Psoas muscle (tissue), 8 donors: ENCODE measurements around the gene NRSN1. TPM values are rescaled to one million over a fixed set of nuclear protein-coding genes. Genes with fewer than 3 reads are reported as not detected.

Experiments
- ATAC-seq, 4 donors: fragments of 200-7000 bp; cut with Tn5 transposase; one replicate each; pipeline ENCODE4 v1.9.1; 2020; ENCODE audit warnings: moderate library complexity in 3 of 4, mild to moderate bottlenecking in 2 of 4
- DNase-seq, 2 donors: peaks; one replicate each; pipeline ENCODE4 v3.0.0-alpha.2; 2020
- H3K27ac ChIP-seq: fragments of 200-600 bp; one replicate; pipeline ENCODE4 v1.8.0; 2022
- H3K27me3 ChIP-seq, 3 donors: fragments of 200-600 bp in 1 of 3; one replicate each; pipeline versions ENCODE4 v1.6.1 to v1.8.0; 2013 to 2022; ENCODE audit warnings: low read length in 2 of 3, mild to moderate bottlenecking in 2 of 3, moderate library complexity in 1 of 3; ENCODE audit not compliant: insufficient read depth in 3 of 3
- H3K36me3 ChIP-seq, 2 donors: fragments of 200-600 bp in 1 of 2; one replicate each; pipeline versions ENCODE4 v1.6.1 to v1.8.0; 2013 to 2022; ENCODE audit warnings: low read depth in 1 of 2, mild to moderate bottlenecking in 1 of 2, moderate library complexity in 1 of 2; ENCODE audit not compliant: insufficient read depth in 1 of 2
- H3K4me1 ChIP-seq: fragments of 200-600 bp; one replicate; pipeline ENCODE4 v1.8.0; 2022
- H3K4me3 ChIP-seq: fragments of 200-600 bp; one replicate; pipeline ENCODE4 v1.8.0; 2022; ENCODE audit warnings: mild to moderate bottlenecking
- H3K9me3 ChIP-seq: fragments of 200-600 bp; one replicate; pipeline ENCODE4 v1.8.0; 2022
- WGBS, 3 donors: extraction: QIAGEN DNeasy Blood & Tissue Kit; methylation state at CpG; one replicate each; pipeline versions ENCODE4 v1.1.6 to v1.1.7; 2013; 5-methylcytosine and 5-hydroxymethylcytosine counted together
- intact Hi-C, 2 donors: fragments of 100-400 bp; cut with DNase I; formaldehyde crosslinking; loops; one replicate each; pipeline versions ENCODE4 v1.11.0 to v1.14.2; 2022
- long read RNA-seq, 2 donors: library from polyadenylated mRNA; unstranded; transcript quantifications; one replicate each; pipeline ENCODE4 v2.0.0, GENCODE V29; 2021
- polyA plus RNA-seq, 3 donors: library from polyadenylated mRNA; stranded (reverse); fragments of 200-250 nt; gene quantifications; one replicate each; pipeline ENCODE4 v1.2.3, GENCODE V29; 2013
- total RNA-seq, 4 donors: library from RNA; stranded (reverse); fragmentation: NEBNext Ultra II Directional in 2 of 4; extraction: Animal tissue kit (Norgen Biotek cat#: 25700) in 2 of 4; gene quantifications; one replicate each; pipeline versions ENCODE4 v1.2.1 to v1.2.4, GENCODE V29; 2021 to 2023
- TF ChIP-seq, protein P1 (sequence below): fragments of 200-600 bp; IDR thresholded peaks from one replicate; pipeline ENCODE4 v1.8.0; 2022; ENCODE audit warnings: antibody characterized with exemption
- donor health status: healthy with polysubstance abuse.
- donor health status: DM: no; HTN: no; CAD: no; lungs with moderate emphysema.
- donor health status: Bipolar disorder and iron deficiency.
- donor health status: healthy.
- donor health status: DM: yes; HTN: yes; CAD: no.
- donor health status: DM: no; HTN: no; CAD: no.
- donor health status: DM: no; HTN: no; CAD: no.
- donor health status: DM: yes; HTN: yes; CAD: no.

The NRSN1 gene, protein sequence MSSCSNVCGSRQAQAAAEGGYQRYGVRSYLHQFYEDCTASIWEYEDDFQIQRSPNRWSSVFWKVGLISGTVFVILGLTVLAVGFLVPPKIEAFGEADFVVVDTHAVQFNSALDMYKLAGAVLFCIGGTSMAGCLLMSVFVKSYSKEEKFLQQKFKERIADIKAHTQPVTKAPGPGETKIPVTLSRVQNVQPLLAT
- total RNA-seq (not detected), polyA plus RNA-seq (under 1 TPM in 1 of 3 donors, not detected in 2; 0.05 TPM)
- long read RNA-seq, donor 1, result 0 reads
- long read RNA-seq, donor 2, result 0 reads

DNA sequence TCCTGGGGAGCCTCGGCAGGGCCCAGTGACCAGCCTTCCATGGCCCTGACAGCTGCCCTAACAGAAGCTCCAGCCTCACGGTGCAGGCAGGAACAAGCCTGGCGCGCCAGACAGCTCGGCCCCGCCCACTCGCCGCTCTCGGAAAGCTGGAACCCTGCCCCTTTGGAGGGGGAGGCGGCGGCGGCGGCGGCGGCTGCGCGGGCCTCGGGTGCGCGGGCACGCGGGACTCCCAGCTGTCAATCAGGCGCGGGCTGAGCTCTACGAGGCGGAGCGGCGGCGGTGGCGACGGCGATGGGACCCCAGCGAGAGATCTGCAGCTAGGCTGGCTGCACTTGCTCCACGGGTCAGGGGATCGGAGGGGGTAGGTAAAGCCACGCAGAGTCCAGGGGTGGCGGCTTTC lies at the start of gene NRSN1:
TSS of gene NRSN1 (plus strand) at position 236 of the 400 bp plus-strand sequence. CDS start 8,113 bp downstream, outside the sequence.
- Histone ChIP-seq H3K27ac (no peak within 1 kb of the TSS), H3K27me3 (peaks cover 4 to 8% (median 5%) of the 10 kb centered on the region in 3 donors), H3K4me1 (no peaks in the 10 kb centered on the region), H3K4me3 (no peak within 1 kb of the TSS), H3K36me3 (no peaks in the 10 kb centered on the region), H3K9me3 (no peaks in the 10 kb centered on the region)
- 0 to 3% (median 1%) methylated on average over 20 to 37 of the region's 37 CpGs for WGBS, 3 donors
- no peak for DNase-seq
- TF ChIP-seq, protein P1, sequence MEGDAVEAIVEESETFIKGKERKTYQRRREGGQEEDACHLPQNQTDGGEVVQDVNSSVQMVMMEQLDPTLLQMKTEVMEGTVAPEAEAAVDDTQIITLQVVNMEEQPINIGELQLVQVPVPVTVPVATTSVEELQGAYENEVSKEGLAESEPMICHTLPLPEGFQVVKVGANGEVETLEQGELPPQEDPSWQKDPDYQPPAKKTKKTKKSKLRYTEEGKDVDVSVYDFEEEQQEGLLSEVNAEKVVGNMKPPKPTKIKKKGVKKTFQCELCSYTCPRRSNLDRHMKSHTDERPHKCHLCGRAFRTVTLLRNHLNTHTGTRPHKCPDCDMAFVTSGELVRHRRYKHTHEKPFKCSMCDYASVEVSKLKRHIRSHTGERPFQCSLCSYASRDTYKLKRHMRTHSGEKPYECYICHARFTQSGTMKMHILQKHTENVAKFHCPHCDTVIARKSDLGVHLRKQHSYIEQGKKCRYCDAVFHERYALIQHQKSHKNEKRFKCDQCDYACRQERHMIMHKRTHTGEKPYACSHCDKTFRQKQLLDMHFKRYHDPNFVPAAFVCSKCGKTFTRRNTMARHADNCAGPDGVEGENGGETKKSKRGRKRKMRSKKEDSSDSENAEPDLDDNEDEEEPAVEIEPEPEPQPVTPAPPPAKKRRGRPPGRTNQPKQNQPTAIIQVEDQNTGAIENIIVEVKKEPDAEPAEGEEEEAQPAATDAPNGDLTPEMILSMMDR, result no peak
- intact Hi-C loops, result no loop called here
- no peak for ATAC-seq

DNA sequence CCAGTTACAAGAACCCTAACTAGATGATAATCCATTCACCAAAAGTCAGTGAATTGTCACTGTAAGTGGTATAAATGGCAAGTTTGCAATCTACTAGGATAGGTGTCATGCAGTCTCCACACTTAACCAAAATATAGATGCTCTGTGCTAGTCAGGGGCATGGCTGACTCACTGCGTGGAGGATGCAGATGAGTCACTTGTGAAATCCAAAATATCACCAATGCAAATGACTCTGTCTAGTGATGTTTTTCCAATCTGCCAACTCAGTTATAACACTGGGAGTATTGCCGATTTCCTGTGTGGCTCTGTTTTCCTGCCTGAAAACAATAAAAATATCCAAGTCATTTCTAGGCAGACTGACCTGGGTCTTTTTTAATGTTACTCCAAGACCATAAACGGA lies 47.8 kb upstream of the NRSN1 start:
- TF ChIP-seq, protein P1, result no peak
- H3K27ac ChIP-seq, result no peak overlapping the region
- H3K9me3 ChIP-seq, result no peaks in the 10 kb centered on the region
- WGBS, 3 donors, result 71 to 76% (median 74%) methylated on average over 3 of the region's 3 CpGs
- DNase-seq (no peak), ATAC-seq (no peak)
- no peaks in the 10 kb centered on the region for H3K36me3 ChIP-seq
- intact Hi-C loops, result no loop called here
- no peak overlapping the region for H3K4me3 ChIP-seq
- H3K4me1 ChIP-seq, result no peaks in the 10 kb centered on the region
- H3K27me3 ChIP-seq, result no peaks in the 10 kb centered on the region

- no peak for DNase-seq
- WGBS, 3 donors, result 78 to 83% (median 82%) methylated on average over 2 of the region's 2 CpGs
- Histone ChIP-seq H3K27me3 (no peaks in the 10 kb centered on the region), H3K36me3 (no peaks in the 10 kb centered on the region), H3K9me3 (no peaks in the 10 kb centered on the region), H3K4me3 (no peak overlapping the region), H3K4me1 (no peaks in the 10 kb centered on the region), H3K27ac (no peak overlapping the region)
- TF ChIP-seq, protein P1, result no peak
- intact Hi-C loops, result no loop called here
- ATAC-seq, result no peak
Observed at GRCh38 chr6:24079076-24079475, 46.9 kb upstream of the NRSN1 start.

GRCh38 chr6:24080711-24081110 lies 45.3 kb upstream of the NRSN1 start:
- no peaks in the 10 kb centered on the region for H3K27me3 ChIP-seq
- no peaks in the 10 kb centered on the region for H3K36me3 ChIP-seq
- TF ChIP-seq, protein P1, result no peak
- 31 to 51% (median 49%) methylated on average over 1 of the region's 1 CpG for WGBS, 3 donors
- H3K4me1 ChIP-seq, result no peaks in the 10 kb centered on the region
- H3K27ac ChIP-seq, result no peak overlapping the region
- H3K4me3 ChIP-seq, result no peak overlapping the region
- H3K9me3 ChIP-seq, result no peaks in the 10 kb centered on the region
- ATAC-seq, result no peak
- no peak for DNase-seq
- intact Hi-C loops, result no loop called here

- ATAC-seq (no peak), DNase-seq (no peak)
- Histone ChIP-seq H3K4me3 (no peak overlapping the region), H3K27me3 (no peaks in the 10 kb centered on the region), H3K4me1 (no peaks in the 10 kb centered on the region), H3K9me3 (no peaks in the 10 kb centered on the region), H3K36me3 (no peaks in the 10 kb centered on the region), H3K27ac (no peak overlapping the region)
- 23 to 28% (median 27%) methylated on average over 2 of the region's 2 CpGs for WGBS, 3 donors
- intact Hi-C loops, result no loop called here
- TF ChIP-seq, protein P1, result no peak
Observed at GRCh38 chr6:24089736-24090135, 36.3 kb upstream of the NRSN1 start.
